GM19463 (cell line): ENCODE measurements around the gene DUSP23.
A peak's percentile ranks its signal among the peaks of the same experiment; 100 is the strongest.

Source experiments
- ATAC-seq: cut with Tn5 transposase; IDR thresholded peaks from one replicate; pipeline ENCODE4 v1.9.1; 2021; ENCODE audit warnings: mild to moderate bottlenecking, moderate library complexity; ENCODE audit not compliant: unreplicated experiment

The DUSP23 gene

GRCh38 chr1:159780583-159781582 lies at the start of gene DUSP23:
Gene DUSP23 (plus strand): TSS chr1:159780962. CDS start chr1:159781101, 139 bp downstream.
- ATAC-seq: peak; percentile 99

- ATAC-seq: no peak
These were observed 43.4 kb upstream of the DUSP23 start for GRCh38 chr1:159737238-159737916.

- ATAC-seq: no peak
These were observed 36.9 kb upstream of the DUSP23 start for GRCh38 chr1:159743651-159744410.

GRCh38 chr1:159746666-159747065 lies 34.1 kb upstream of the DUSP23 start:
- ATAC-seq: no peak

- ATAC-seq: no peak
These were observed 32.4 kb upstream of the DUSP23 start for GRCh38 chr1:159748370-159748769.

GRCh38 chr1:159749630-159750029 lies 31.1 kb upstream of the DUSP23 start:
- no peak for ATAC-seq

GRCh38 chr1:159750621-159751020 lies 30.1 kb upstream of the DUSP23 start:
- ATAC-seq: no peak

GRCh38 chr1:159751031-159751430 lies 29.7 kb upstream of the DUSP23 start:
- no peak for ATAC-seq

- ATAC-seq: no peak
These were observed 28.6 kb upstream of the DUSP23 start for GRCh38 chr1:159752135-159752580.

- ATAC-seq: no peak
These were observed 27.4 kb upstream of the DUSP23 start for GRCh38 chr1:159753386-159753785.

GRCh38 chr1:159755451-159756007 lies 25.2 kb upstream of the DUSP23 start:
- ATAC-seq: no peak

- ATAC-seq: no peak
These were observed 24.4 kb upstream of the DUSP23 start for GRCh38 chr1:159756397-159756796.

- ATAC-seq: no peak
These were observed 17.1 kb upstream of the DUSP23 start for GRCh38 chr1:159763686-159764085.

- ATAC-seq: no peak
These were observed 15.0 kb upstream of the DUSP23 start for GRCh38 chr1:159765806-159766205.

GRCh38 chr1:159771127-159771895 lies 9.5 kb upstream of the DUSP23 start:
- no peak for ATAC-seq

- no peak for ATAC-seq
These were observed 6.3 kb upstream of the DUSP23 start for GRCh38 chr1:159774465-159774864.

- ATAC-seq: no peak
These were observed 5.0 kb upstream of the DUSP23 start for GRCh38 chr1:159775716-159776115.

- ATAC-seq: no peak
These were observed 2.5 kb upstream of the DUSP23 start for GRCh38 chr1:159778266-159778665.

- no peak for ATAC-seq
These were observed 1.3 kb upstream of the DUSP23 start for GRCh38 chr1:159779403-159779851.

- no peak for ATAC-seq
These were observed 1.2 kb downstream of the DUSP23 start for GRCh38 chr1:159781992-159782391.
